IMR-90 (cell line): Measurements from ENCODE around the gene TMEM161A.

ENCODE experiments used
- CEBPB ChIP-seq: IDR thresholded peaks from 2 replicates; pipeline ENCODE4 v1.6.1; 2012; ENCODE audit warnings: low read depth, low read length, improper control_type of control experiment
- CHD1 ChIP-seq: IDR thresholded peaks from 2 replicates; pipeline ENCODE4 v1.6.1; 2012; ENCODE audit warnings: low read depth, low read length, improper control_type of control experiment
- CTCF ChIP-seq: conservative IDR thresholded peaks from 2 replicates; pipeline ENCODE4 v1.5.1; 2012; ENCODE audit warnings: mild to moderate bottlenecking, low read depth, low read length, improper control_type of control experiment
- MAZ ChIP-seq: IDR thresholded peaks from 2 replicates; pipeline ENCODE4 v1.6.1; 2012; ENCODE audit warnings: low read depth, mild to moderate bottlenecking, low read length, improper control_type of control experiment, moderate library complexity, borderline replicate concordance
- POLR2A ChIP-seq: IDR thresholded peaks from 2 replicates; pipeline ENCODE4 v1.6.1; 2012; ENCODE audit warnings: mild to moderate bottlenecking, low read depth, low read length
- RAD21 ChIP-seq: IDR thresholded peaks from 2 replicates; pipeline ENCODE4 v1.6.1; 2012; ENCODE audit warnings: low read length, improper control_type of control experiment
- RCOR1 ChIP-seq: IDR thresholded peaks from 2 replicates; pipeline ENCODE4 v1.6.1; 2012; ENCODE audit warnings: mild to moderate bottlenecking, low read length, improper control_type of control experiment; ENCODE audit not compliant: insufficient replicate concordance
- RFX5 ChIP-seq: IDR thresholded peaks from 2 replicates; pipeline ENCODE4 v1.8.0; 2012; ENCODE audit warnings: low read depth, mild to moderate bottlenecking, low read length, moderate library complexity

- no peak for TF ChIP-seq CTCF
- TF ChIP-seq POLR2A: no peak
- TF ChIP-seq RFX5: no peak
- TF ChIP-seq CHD1: no peak
- TF ChIP-seq RCOR1: no peak
- TF ChIP-seq CEBPB: no peak
- TF ChIP-seq MAZ: no peak
- no peak for TF ChIP-seq RAD21
Observed at GRCh38 chr19:19160461-19161035, 22.3 kb upstream of the TMEM161A start.
